HG02798 (cell line): ENCODE results near the gene TASP1.

Experiments
- ATAC-seq: cut with Tn5 transposase; IDR thresholded peaks from one replicate; pipeline ENCODE4 v1.9.1; 2021; ENCODE audit warnings: mild to moderate bottlenecking; ENCODE audit not compliant: unreplicated experiment, poor library complexity

Gene TASP1

GRCh38 chr20:13580707-13581106, 58.0 kb downstream of the TASP1 start:
- ATAC-seq: no peak

GRCh38 chr20:13574071-13574470, 64.7 kb downstream of the TASP1 start:
- no peak for ATAC-seq

GRCh38 chr20:13571662-13572061, 67.1 kb downstream of the TASP1 start:
- ATAC-seq: no peak

- no peak for ATAC-seq
Measured at GRCh38 chr20:13567663-13568062, 71.1 kb downstream of the TASP1 start.

- no peak for ATAC-seq
Measured at GRCh38 chr20:13563854-13564253, 74.9 kb downstream of the TASP1 start.

- ATAC-seq: no peak
Measured at GRCh38 chr20:13554706-13555105, 84.0 kb downstream of the TASP1 start.

- ATAC-seq: no peak
Measured at GRCh38 chr20:13554076-13554475, 84.7 kb downstream of the TASP1 start.

- no peak for ATAC-seq
Measured at GRCh38 chr20:13552061-13552460, 86.7 kb downstream of the TASP1 start.

GRCh38 chr20:13549451-13549850, 89.3 kb downstream of the TASP1 start:
- ATAC-seq: no peak

- ATAC-seq: peak; percentile 84
Measured at GRCh38 chr20:13546497-13547131, 92.1 kb downstream of the TASP1 start.

GRCh38 chr20:13545790-13546189, 92.9 kb downstream of the TASP1 start:
- no peak for ATAC-seq

- ATAC-seq: no peak
Measured at GRCh38 chr20:13543783-13544182, 94.9 kb downstream of the TASP1 start.

- ATAC-seq: no peak
Measured at GRCh38 chr20:13535627-13536026, 103.1 kb downstream of the TASP1 start.

GRCh38 chr20:13533946-13534345, 104.8 kb downstream of the TASP1 start:
- ATAC-seq: no peak

- no peak for ATAC-seq
Measured at GRCh38 chr20:13530146-13530545, 108.6 kb downstream of the TASP1 start.

GRCh38 chr20:13526551-13526950, 112.2 kb downstream of the TASP1 start:
- ATAC-seq: no peak

- no peak for ATAC-seq
Measured at GRCh38 chr20:13525225-13525940, 113.3 kb downstream of the TASP1 start.

GRCh38 chr20:13524339-13524738, 114.4 kb downstream of the TASP1 start:
- no peak for ATAC-seq

- ATAC-seq: no peak
Measured at GRCh38 chr20:13517831-13518230, 120.9 kb downstream of the TASP1 start.

GRCh38 chr20:13515796-13516558, 122.8 kb downstream of the TASP1 start:
- no peak for ATAC-seq

- no peak for ATAC-seq
Measured at GRCh38 chr20:13515291-13515690, 123.4 kb downstream of the TASP1 start.
